ENCODE results near the gene NHLRC3. TPM values are rescaled to one million over a fixed set of nuclear protein-coding genes. Genes with fewer than 3 reads are reported as not detected.
"Not testable (repeated sequence)": the region's sequence is repeated elsewhere in the genome, so short reads cannot be mapped to it uniquely, and the experiment has no call there.

Gene NHLRC3
- total RNA-seq, 3 donors from 2014 or later (not counting 1 experiment from before 2014, with no cell fraction given) = 26.0 to 36.8 (median 28.3) TPM

DNA sequence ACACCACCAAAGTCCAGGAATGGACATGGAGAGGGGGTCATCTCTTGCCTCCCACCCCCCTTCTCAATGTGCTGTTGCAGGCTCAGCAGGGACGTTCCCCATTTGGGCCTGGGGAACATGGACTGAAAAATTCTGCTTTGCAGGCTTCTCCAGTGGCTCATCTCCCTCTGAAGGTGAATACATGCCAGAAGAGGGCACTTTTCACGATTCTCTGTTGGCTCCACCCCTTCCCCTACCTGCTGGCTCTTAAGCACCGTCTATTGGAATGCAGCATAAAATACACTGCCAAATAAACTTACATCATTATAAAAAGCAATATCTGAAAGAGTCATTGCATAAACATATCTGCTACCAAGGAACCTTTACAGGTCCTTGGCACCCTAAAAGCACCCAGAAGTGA is 35.7 kb downstream of the NHLRC3 start:
- no peak overlapping the region for H3K4me3 Mint-ChIP-seq
- peaks cover 39% of the 10 kb centered on the region for H3K36me3 Mint-ChIP-seq
- Histone ChIP-seq H3K4me3 (ENCODE audit: low read length) (no peak overlapping the region), H3K27me3 (ENCODE audit: control insufficient read depth, insufficient read depth, low read length) (peaks cover 5% of the 10 kb centered on the region), H3K27ac (ENCODE audit: low read length) (no peak overlapping the region), H3K36me3 (ENCODE audit: control insufficient read depth, insufficient read depth, low read length) (no peaks in the 10 kb centered on the region), H3K4me1 (ENCODE audit: control insufficient read depth, insufficient read depth, low read length) (no peaks in the 10 kb centered on the region), H3K9me3 (ENCODE audit: control insufficient read depth, insufficient read depth, low read length) (no peaks in the 10 kb centered on the region)
- ATAC-seq = no peak
- TF ChIP-seq, protein P1, sequence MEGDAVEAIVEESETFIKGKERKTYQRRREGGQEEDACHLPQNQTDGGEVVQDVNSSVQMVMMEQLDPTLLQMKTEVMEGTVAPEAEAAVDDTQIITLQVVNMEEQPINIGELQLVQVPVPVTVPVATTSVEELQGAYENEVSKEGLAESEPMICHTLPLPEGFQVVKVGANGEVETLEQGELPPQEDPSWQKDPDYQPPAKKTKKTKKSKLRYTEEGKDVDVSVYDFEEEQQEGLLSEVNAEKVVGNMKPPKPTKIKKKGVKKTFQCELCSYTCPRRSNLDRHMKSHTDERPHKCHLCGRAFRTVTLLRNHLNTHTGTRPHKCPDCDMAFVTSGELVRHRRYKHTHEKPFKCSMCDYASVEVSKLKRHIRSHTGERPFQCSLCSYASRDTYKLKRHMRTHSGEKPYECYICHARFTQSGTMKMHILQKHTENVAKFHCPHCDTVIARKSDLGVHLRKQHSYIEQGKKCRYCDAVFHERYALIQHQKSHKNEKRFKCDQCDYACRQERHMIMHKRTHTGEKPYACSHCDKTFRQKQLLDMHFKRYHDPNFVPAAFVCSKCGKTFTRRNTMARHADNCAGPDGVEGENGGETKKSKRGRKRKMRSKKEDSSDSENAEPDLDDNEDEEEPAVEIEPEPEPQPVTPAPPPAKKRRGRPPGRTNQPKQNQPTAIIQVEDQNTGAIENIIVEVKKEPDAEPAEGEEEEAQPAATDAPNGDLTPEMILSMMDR (IDR thresholded peaks at IDR 0.05) = no peak
- H3K4me1 Mint-ChIP-seq = no peaks in the 10 kb centered on the region
- WGBS (ENCODE audit: insufficient coverage) = 58% methylated on average over 3 of the region's 3 CpGs
- H3K9me3 Mint-ChIP-seq = peaks cover 6 to 12% of the 10 kb centered on the region in 2 donors
- no peak overlapping the region for H3K27ac Mint-ChIP-seq
- DNase-seq = no peak
- peaks cover 17 to 38% of the 10 kb centered on the region in 2 donors for H3K27me3 Mint-ChIP-seq (ENCODE audit: low read depth in 2 of 2)
- intact Hi-C loops (cut with micrococcal nuclease) = no loop called here

DNA sequence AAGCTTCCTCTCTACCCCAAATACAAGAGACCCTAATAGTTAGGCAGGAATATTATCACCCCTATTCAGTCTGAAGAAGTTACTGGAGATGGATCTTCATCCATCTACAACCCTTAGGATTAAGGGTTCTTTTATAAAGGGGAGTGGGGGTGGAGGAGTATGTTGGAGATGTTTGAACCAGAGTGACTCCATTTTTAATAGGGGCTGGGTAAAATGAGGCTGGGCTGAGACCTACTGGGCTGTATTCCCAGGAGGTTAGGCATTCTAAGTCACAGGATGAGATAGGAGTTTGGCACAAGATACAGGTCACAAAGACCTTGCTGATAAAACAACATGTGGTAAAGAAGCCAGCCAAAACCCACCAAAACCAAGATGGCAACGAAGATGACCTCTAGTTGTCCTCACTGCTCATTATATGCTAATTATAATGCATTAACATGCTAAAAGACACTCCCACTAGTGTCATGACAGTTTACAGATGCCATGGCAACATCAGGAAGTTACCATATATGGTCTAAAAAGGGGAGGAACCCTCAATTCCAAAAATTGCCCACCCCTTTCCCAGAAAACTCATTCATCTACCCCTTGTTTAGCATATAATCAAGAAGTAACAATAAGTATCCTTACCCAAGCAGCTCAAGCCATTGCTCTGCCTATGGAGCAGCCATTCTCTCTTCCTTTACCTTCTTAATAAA is 48.1 kb downstream of the NHLRC3 start:
- H3K4me1 Mint-ChIP-seq; H3K27ac Mint-ChIP-seq; H3K36me3 ChIP-seq (ENCODE audit: control insufficient read depth, insufficient read depth, low read length); H3K9me3 Mint-ChIP-seq; H3K9me3 ChIP-seq (ENCODE audit: control insufficient read depth, insufficient read depth, low read length); intact Hi-C loops (cut with micrococcal nuclease); ATAC-seq; H3K4me3 ChIP-seq (ENCODE audit: low read length); H3K27ac ChIP-seq (ENCODE audit: low read length); H3K27me3 ChIP-seq (ENCODE audit: control insufficient read depth, insufficient read depth, low read length); DNase-seq; H3K36me3 Mint-ChIP-seq; H3K4me3 Mint-ChIP-seq; H3K4me1 ChIP-seq (ENCODE audit: control insufficient read depth, insufficient read depth, low read length); H3K27me3 Mint-ChIP-seq (ENCODE audit: low read depth in 2 of 2): not testable (repeated sequence)
- WGBS (ENCODE audit: insufficient coverage) = 38% methylated on average over 1 of the region's 1 CpG

DNA sequence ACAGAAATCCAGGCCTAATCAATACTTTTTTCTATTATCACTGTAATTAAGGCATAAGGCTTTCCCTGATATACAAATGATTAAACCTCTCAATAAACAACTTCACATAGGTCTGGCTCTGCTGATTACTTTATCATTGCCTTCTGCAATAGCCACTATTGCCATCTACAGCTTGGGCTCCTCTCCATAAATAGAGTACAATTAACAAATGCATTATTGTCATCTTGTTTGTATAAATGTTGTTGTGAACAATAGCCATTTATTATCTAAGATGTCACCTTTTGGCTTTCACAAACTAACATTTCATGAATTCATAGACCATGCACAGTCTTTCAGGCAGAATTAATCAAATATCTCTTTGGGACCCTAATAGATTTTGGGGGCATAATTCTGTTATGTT is 53.3 kb downstream of the NHLRC3 start:
- peaks cover 0 to 2% of the 10 kb centered on the region in 2 donors for H3K9me3 Mint-ChIP-seq
- DNase-seq (no peak), ATAC-seq (no peak)
- TF ChIP-seq, protein P1 (IDR thresholded peaks at IDR 0.05) = no peak
- H3K36me3 Mint-ChIP-seq = no peaks in the 10 kb centered on the region
- H3K27me3 ChIP-seq (ENCODE audit: control insufficient read depth, insufficient read depth, low read length) = no peaks in the 10 kb centered on the region
- H3K27me3 Mint-ChIP-seq (ENCODE audit: low read depth in 2 of 2) = no peaks in the 10 kb centered on the region
- no peaks in the 10 kb centered on the region for H3K9me3 ChIP-seq (ENCODE audit: control insufficient read depth, insufficient read depth, low read length)
- intact Hi-C loops (cut with micrococcal nuclease) = no loop called here
- no peak overlapping the region for H3K27ac Mint-ChIP-seq
- no peak overlapping the region for H3K27ac ChIP-seq (ENCODE audit: low read length)
- H3K4me1 ChIP-seq (ENCODE audit: control insufficient read depth, insufficient read depth, low read length) = no peaks in the 10 kb centered on the region
- no peak overlapping the region for H3K4me3 ChIP-seq (ENCODE audit: low read length)
- no peak overlapping the region for H3K4me3 Mint-ChIP-seq
- no peaks in the 10 kb centered on the region for H3K36me3 ChIP-seq (ENCODE audit: control insufficient read depth, insufficient read depth, low read length)
- H3K4me1 Mint-ChIP-seq = peaks cover 0 to 17% of the 10 kb centered on the region in 2 donors

DNA sequence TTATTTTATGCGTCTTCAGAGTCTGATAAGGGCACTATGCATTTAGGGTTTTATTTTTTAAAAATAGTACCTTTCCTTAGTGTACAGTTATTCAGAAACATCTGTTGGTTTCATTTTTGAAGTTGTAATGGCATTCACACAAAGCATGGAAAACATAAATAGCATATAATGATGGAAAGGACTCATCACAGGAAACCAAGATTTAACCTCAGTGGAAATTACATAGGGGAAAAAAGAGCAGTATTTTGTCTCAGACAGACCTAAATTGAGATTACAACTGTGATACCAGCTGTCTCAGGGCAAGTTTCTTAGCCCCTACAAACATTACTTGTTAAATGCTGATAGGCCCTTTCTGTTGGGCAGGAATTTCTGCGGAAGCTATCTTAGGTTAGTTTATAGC is 57.2 kb downstream of the NHLRC3 start:
- WGBS (ENCODE audit: insufficient coverage) = 57% methylated on average over 1 of the region's 2 CpGs
- intact Hi-C loops (cut with micrococcal nuclease) = no loop called here

More for the DNA sequence above, 57.2 kb downstream of the NHLRC3 start:
- H3K36me3 Mint-ChIP-seq = no peaks in the 10 kb centered on the region
- H3K4me3 Mint-ChIP-seq = no peak overlapping the region
- no peak overlapping the region for H3K4me3 ChIP-seq (ENCODE audit: low read length)
- H3K27me3 Mint-ChIP-seq (ENCODE audit: low read depth in 2 of 2) = no peaks in the 10 kb centered on the region
- H3K9me3 ChIP-seq (ENCODE audit: control insufficient read depth, insufficient read depth, low read length) = no peaks in the 10 kb centered on the region
- peaks cover 0 to 2% of the 10 kb centered on the region in 2 donors for H3K9me3 Mint-ChIP-seq
- peak overlapping the region; percentile 21 for H3K27ac ChIP-seq (ENCODE audit: low read length)
- H3K27ac Mint-ChIP-seq = no peak overlapping the region
- no peaks in the 10 kb centered on the region for H3K4me1 ChIP-seq (ENCODE audit: control insufficient read depth, insufficient read depth, low read length)
- DNase-seq (no peak), ATAC-seq (no peak)
- H3K27me3 ChIP-seq (ENCODE audit: control insufficient read depth, insufficient read depth, low read length) = no peaks in the 10 kb centered on the region
- TF ChIP-seq, protein P1 (IDR thresholded peaks at IDR 0.05) = no peak
- peaks cover 0 to 17% of the 10 kb centered on the region in 2 donors for H3K4me1 Mint-ChIP-seq
- no peaks in the 10 kb centered on the region for H3K36me3 ChIP-seq (ENCODE audit: control insufficient read depth, insufficient read depth, low read length)

Measured in natural killer cell (primary cell).